ENCODE measurements around the gene CCDC51.

CCDC51 gene

DNA sequence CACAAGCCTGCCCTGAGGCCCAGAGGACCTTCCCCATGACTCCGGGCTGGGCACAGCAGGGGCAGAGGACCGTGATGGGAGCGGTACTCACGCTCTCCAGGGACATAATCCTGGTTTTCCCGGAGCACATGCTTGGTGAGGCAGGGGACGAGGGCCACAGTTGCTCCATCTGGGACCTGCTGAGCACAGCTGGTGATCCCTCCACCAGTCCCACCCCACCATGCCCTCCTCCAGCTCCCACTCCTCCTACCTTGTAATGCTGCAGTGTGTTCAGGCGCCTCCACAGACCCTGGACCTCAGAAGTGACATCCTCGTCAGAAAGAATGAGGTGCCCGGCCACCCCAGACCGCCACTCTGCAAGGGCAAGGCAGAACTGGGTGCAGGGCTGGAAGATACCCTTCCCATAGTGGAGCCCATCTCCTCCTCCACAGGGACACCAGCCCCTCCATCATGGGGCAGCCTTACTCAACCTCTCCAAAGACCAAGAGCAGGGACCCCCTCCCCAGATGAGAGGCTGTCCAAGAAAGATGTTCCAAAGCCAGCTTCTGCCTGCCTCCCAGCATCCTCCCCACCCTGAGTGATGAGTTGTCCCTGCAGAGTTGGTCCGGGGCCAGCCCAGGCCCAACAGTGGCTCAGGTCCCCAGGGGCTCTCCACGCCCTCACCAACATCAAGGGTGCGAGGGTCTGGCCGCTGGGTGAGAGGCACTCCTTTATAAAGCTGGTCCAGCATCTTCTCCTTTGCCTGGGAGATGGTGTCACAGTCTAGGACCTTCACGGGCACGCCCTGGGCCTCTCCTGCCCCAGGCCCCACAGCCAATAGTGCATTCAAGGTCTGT lies 29.5 kb downstream of the CCDC51 start:
- TF ChIP-seq, protein P1, sequence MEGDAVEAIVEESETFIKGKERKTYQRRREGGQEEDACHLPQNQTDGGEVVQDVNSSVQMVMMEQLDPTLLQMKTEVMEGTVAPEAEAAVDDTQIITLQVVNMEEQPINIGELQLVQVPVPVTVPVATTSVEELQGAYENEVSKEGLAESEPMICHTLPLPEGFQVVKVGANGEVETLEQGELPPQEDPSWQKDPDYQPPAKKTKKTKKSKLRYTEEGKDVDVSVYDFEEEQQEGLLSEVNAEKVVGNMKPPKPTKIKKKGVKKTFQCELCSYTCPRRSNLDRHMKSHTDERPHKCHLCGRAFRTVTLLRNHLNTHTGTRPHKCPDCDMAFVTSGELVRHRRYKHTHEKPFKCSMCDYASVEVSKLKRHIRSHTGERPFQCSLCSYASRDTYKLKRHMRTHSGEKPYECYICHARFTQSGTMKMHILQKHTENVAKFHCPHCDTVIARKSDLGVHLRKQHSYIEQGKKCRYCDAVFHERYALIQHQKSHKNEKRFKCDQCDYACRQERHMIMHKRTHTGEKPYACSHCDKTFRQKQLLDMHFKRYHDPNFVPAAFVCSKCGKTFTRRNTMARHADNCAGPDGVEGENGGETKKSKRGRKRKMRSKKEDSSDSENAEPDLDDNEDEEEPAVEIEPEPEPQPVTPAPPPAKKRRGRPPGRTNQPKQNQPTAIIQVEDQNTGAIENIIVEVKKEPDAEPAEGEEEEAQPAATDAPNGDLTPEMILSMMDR (conservative IDR thresholded peaks at IDR 0.05; ENCODE audit: low read depth, low read length): no peak
- DNase-seq (ENCODE audit: low read depth): no peak

DNA sequence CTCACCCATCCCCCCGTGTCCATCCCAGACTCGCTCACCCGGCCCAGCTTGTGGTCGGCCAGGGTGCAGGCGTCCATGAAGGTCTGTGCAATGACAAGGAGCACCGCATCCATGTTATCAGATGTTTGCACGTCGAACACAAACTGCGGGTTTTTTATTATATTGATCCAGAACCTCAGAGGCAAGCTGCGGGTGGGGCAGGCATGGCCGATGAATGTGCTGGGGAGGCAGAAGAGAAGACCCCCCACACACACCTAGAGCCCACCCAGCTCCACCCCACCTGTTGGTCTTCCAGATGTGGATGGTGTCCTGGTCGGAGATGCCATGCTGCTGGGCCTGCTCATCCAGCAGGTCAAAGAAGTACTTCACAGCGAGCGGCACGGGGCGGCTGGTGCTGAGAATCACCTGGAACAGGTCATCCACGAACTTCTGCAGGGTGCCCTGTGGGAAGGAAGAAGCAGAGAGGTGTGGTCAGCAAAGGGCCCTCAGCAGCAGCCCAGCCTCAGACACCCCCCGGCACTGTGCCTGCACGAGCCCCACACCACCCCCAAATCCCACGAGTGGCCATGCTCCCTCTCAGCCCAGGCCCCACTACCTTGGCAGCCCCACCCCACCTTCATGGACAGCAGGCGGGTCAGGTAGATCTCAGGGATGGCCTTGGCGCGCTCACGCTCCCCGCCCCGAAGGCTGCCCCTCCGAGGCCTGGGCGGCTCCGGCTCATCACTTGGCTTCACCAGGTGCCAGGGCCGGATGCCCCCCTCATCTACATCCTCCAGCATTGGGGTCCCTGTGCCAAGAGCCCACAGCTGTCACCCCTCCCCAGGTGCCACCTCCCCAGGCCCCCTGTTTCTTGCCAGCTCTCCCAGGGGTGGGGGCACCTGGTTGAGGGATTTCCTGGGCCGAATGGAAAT lies 30.4 kb downstream of the CCDC51 start:
- H3K4me3 ChIP-seq (ENCODE audit: low read depth, low read length): no peak overlapping the region
- TF ChIP-seq, protein P1 (conservative IDR thresholded peaks at IDR 0.05; ENCODE audit: low read depth, low read length): no peak
- DNase-seq (ENCODE audit: low read depth): no peak

More for the DNA sequence above, 29.5 kb downstream of the CCDC51 start:
- H3K4me3 ChIP-seq (ENCODE audit: low read depth, low read length): no peak overlapping the region

DNA sequence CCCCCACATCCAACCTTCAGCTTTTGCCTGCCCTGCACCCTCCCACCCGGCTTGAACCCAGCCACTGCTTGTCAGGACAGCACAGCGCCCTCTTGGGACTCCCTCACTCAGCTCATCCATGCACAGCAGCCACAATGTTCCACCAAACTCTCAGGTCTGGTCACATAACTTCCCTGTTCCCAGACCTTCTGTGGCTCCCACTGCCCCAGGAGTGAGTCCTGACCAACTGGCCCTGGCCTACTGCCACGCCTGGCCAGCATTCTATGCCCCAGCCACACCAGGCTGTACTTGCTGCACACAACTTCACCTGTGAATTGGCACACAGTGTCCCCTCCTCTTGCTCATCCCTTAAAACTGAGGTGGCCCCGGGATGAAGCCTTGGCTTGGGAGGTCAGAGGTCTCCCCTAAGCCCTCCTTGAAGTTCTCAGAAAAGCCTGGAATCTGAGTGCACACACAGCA lies 31.1 kb downstream of the CCDC51 start:
- no peak for DNase-seq (ENCODE audit: low read depth)
- TF ChIP-seq, protein P1 (conservative IDR thresholded peaks at IDR 0.05; ENCODE audit: low read depth, low read length): peak; percentile 27

DNA sequence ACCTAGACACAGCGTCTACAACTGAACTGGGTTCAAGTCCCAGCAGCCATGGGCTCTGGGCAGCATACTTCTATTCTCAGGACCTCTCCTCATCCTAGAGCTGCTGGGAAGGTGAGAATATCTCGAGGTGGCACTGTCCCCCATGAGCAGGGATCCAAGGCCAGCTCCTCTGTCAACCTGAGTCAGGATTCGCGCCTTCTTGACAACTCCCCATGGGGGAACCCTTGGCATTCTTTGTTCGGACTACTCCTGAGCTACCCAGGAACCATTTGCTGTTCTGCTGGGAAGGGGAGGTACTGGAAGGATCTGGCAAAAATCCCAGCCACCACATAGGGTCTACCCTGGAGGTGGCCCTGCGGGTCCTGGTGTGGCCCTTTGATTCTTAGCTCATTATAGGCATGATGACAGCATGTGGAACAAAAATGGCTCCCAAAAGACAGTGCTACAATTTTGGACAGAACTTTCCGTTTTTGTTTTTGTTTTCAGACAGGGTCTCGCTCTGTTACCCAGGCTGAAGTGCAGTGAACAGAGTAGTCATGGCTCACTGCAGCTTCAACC lies 32.3 kb downstream of the CCDC51 start:
- TF ChIP-seq, protein P1 (conservative IDR thresholded peaks at IDR 0.05; ENCODE audit: low read depth, low read length): no peak
- H3K4me3 ChIP-seq (ENCODE audit: low read depth, low read length): no peak overlapping the region
- no peak for DNase-seq (ENCODE audit: low read depth)

More for the DNA sequence above, 31.1 kb downstream of the CCDC51 start:
- H3K4me3 ChIP-seq (ENCODE audit: low read depth, low read length): no peak overlapping the region

DNA sequence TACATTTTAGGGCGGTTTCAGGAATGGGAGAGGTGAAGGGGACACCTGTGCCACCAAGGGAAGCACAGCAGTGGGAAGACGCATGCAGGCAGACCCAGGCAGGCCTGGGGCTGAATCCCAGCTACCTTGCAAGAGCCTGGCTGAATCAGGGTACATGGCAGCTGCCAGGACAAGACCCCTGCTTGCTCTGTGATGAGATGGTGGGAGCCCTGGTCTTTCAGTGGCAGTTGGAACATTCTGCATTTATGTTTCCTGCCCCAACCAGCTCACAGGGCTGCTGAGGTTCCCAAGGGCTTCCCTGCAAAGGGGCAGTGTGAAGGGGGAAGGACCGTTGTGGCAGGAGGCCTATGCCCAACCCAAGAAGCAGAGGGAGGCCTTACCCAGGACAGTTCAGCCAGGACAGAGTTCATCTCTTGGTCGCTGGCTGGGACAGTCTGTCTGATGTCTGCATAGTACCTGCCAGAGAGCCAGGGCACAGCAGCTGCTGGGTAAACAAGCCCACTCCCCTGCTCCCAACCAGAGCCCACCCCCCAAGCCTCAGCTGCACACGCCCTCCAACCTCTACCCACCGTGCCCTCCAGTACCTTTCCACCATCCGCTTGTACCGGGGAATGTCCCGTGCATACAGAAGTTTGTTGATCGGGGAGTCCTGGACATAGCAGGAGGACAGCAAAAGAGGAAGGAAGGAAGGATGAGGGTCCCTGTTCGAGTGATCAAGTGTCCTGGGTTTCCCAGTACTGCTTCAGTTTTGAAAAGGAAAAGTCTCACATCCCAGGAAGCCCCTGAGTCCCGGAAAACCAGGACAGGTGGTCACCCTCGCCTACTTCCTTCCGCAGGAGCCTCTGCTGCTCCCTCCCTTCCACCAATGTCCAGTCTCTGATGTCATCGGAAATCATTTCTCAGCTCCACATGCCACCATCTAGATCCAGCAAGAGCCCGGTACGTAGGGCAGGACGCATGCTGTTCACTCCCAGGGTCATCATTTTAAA lies 33.2 kb downstream of the CCDC51 start:
- no peak for DNase-seq (ENCODE audit: low read depth)
- H3K4me3 ChIP-seq (ENCODE audit: low read depth, low read length): no peak overlapping the region
- TF ChIP-seq, protein P1 (conservative IDR thresholded peaks at IDR 0.05; ENCODE audit: low read depth, low read length): no peak

DNA sequence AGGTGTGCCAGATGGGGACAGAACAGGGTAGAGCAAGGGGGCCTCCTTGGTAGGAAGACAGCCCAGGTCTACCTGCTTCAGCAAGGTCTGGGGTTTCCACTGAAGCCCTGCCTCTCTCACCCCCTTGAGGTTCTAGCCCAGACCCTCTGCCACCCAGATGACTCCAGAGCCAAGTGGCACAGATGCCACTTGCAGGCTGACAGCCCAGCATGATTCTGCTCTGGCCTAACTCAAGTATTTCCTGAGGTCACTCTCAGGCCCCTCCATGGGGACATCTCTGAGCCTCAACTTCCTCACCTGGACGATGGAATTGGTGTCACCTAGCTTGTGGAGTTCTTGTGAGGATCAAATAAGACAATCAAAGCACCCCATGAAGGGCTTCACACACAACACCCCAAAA lies 33.9 kb downstream of the CCDC51 start:
- H3K4me3 ChIP-seq (ENCODE audit: low read depth, low read length): no peak overlapping the region
- no peak for DNase-seq (ENCODE audit: low read depth)
- TF ChIP-seq, protein P1 (conservative IDR thresholded peaks at IDR 0.05; ENCODE audit: low read depth, low read length): no peak

All from choroid plexus epithelial cell (primary cell).